Adipose tissue (tissue), 3 donors: ENCODE results near the gene BACH2. TPM values are rescaled to one million over a fixed set of nuclear protein-coding genes. Genes with fewer than 3 reads are reported as not detected.

Experiments used
- H3K27ac ChIP-seq: one replicate; pipeline ENCODE4 v1.5.1; 2013; ENCODE audit warnings: low read depth, low read length
- WGBS, 3 donors: extraction: QIAGEN DNeasy Blood & Tissue Kit; methylation state at CpG; one replicate each; pipeline ENCODE4 v1.1.7; 2013; 5-methylcytosine and 5-hydroxymethylcytosine counted together
- polyA plus RNA-seq, 3 donors: library from polyadenylated mRNA; stranded (reverse); fragments of 200-250 nt; gene quantifications; one replicate each; pipeline ENCODE4 v1.2.3, GENCODE V29; 2013
- donor health status: healthy with polysubstance abuse.
- donor health status: Bipolar disorder and iron deficiency.
- donor health status: healthy.

BACH2 gene
- polyA plus RNA-seq, 3 donors = 0.52 to 0.79 (median 0.53) TPM

GRCh38 chr6:89941763-89942497 is 354.7 kb downstream of the BACH2 start:
- H3K27ac ChIP-seq = no peak overlapping the region
- WGBS, 3 donors = 78 to 89% (median 81%) methylated on average over 6 of the region's 6 CpGs

GRCh38 chr6:89941031-89941762 is 355.4 kb downstream of the BACH2 start:
- WGBS, 3 donors = 25 to 80% (median 74%) methylated on average over 15 of the region's 15 CpGs
- H3K27ac ChIP-seq = no peak overlapping the region

GRCh38 chr6:89940225-89941027 is 356.2 kb downstream of the BACH2 start:
- 34 to 35% (median 34%) methylated on average over 9 of the region's 9 CpGs for whole genome bisulfite sequencing, 3 donors
- no peak overlapping the region for H3K27ac ChIP-seq

GRCh38 chr6:89939144-89939543 is 357.5 kb downstream of the BACH2 start:
- 83 to 92% (median 91%) methylated on average over 2 of the region's 2 CpGs for WGBS, 3 donors
- H3K27ac ChIP-seq = no peak overlapping the region

GRCh38 chr6:89938014-89938413 is 358.6 kb downstream of the BACH2 start:
- H3K27ac ChIP-seq = no peak overlapping the region
- 91 to 93% (median 91%) methylated on average over 12 of the region's 12 CpGs for WGBS, 3 donors

- no peak overlapping the region for H3K27ac ChIP-seq
- WGBS, 3 donors = 90 to 100% (median 95%) methylated on average over 1 of the region's 1 CpG
Measured at GRCh38 chr6:89936177-89936576, 360.5 kb downstream of the BACH2 start.

GRCh38 chr6:89934685-89935366 is 361.8 kb downstream of the BACH2 start:
- H3K27ac ChIP-seq = no peak overlapping the region
- 89 to 93% (median 92%) methylated on average over 19 of the region's 19 CpGs for WGBS, 3 donors

- WGBS, 3 donors = 85 to 93% (median 92%) methylated on average over 22 of the region's 22 CpGs
- H3K27ac ChIP-seq = no peak overlapping the region
Measured at GRCh38 chr6:89932245-89932802, 364.3 kb downstream of the BACH2 start.

- no peak overlapping the region for H3K27ac ChIP-seq
- 87 to 94% (median 93%) methylated on average over 5 of the region's 5 CpGs for WGBS, 3 donors
Measured at GRCh38 chr6:89930789-89931188, 365.9 kb downstream of the BACH2 start.

- no peak overlapping the region for H3K27ac ChIP-seq
- 77 to 90% (median 87%) methylated on average over 6 of the region's 6 CpGs for WGBS, 3 donors
Measured at GRCh38 chr6:89928604-89929003, 368.0 kb downstream of the BACH2 start.

GRCh38 chr6:89927791-89928550 is 368.7 kb downstream of the BACH2 start:
- WGBS, 3 donors = 51 to 66% (median 58%) methylated on average over 6 of the region's 6 CpGs
- no peak overlapping the region for H3K27ac ChIP-seq

GRCh38 chr6:89927264-89927663 is 369.4 kb downstream of the BACH2 start:
- WGBS, 3 donors = 89 to 91% (median 90%) methylated on average over 5 of the region's 5 CpGs

GRCh38 chr6:89925826-89926225 is 370.8 kb downstream of the BACH2 start:
- no peak overlapping the region for H3K27ac ChIP-seq
- 65 to 83% (median 74%) methylated on average over 2 of the region's 2 CpGs for WGBS, 3 donors

More at GRCh38 chr6:89927264-89927663, 369.4 kb downstream of the BACH2 start:
- no peak overlapping the region for H3K27ac ChIP-seq

- WGBS, 3 donors = 53 to 61% (median 53%) methylated on average over 5 of the region's 5 CpGs
- no peak overlapping the region for H3K27ac ChIP-seq
Measured at GRCh38 chr6:89924231-89924630, 372.4 kb downstream of the BACH2 start.

- H3K27ac ChIP-seq = no peak overlapping the region
- WGBS, 3 donors = 90 to 95% (median 93%) methylated on average over 10 of the region's 10 CpGs
Measured at GRCh38 chr6:89921691-89922090, 375.0 kb downstream of the BACH2 start.

- WGBS, 3 donors = 66 to 78% (median 72%) methylated on average over 6 of the region's 6 CpGs
- no peak overlapping the region for H3K27ac ChIP-seq
Measured at GRCh38 chr6:89921197-89921596, 375.4 kb downstream of the BACH2 start.

GRCh38 chr6:89917801-89918366 is 378.8 kb downstream of the BACH2 start:
- no peak overlapping the region for H3K27ac ChIP-seq
- 79 to 85% (median 83%) methylated on average over 2 to 3 of the region's 3 CpGs for WGBS, 3 donors
